PFSK-1 (cell line): Measurements from ENCODE around the gene C10orf62.

ENCODE experiments used
- POLR2AphosphoS5 ChIP-seq: IDR thresholded peaks from 2 replicates; pipeline ENCODE4 v1.6.1; 2012; ENCODE audit warnings: low read depth, mild to moderate bottlenecking, control low read depth, low read length, moderate library complexity
- SIN3A ChIP-seq: IDR thresholded peaks from 2 replicates; pipeline ENCODE4 v1.6.1; 2012; ENCODE audit warnings: mild to moderate bottlenecking, low read length, moderate library complexity, borderline replicate concordance; ENCODE audit not compliant: insufficient read depth
- TAF1 ChIP-seq: IDR thresholded peaks from 2 replicates; pipeline ENCODE4 v1.6.1; 2012; ENCODE audit warnings: low read length, control low read depth, borderline replicate concordance; ENCODE audit not compliant: insufficient read depth
- TF ChIP-seq, protein P1 (sequence below), 2 experiments: IDR thresholded peaks; 2 replicates each; pipeline versions ENCODE4 v1.6.1 to v1.8.0; 2011 to 2012; ENCODE audit warnings: low read depth in 2 of 2, low read length in 2 of 2, control low read depth in 1 of 2, inconsistent platforms in 1 of 2, mild to moderate bottlenecking in 1 of 2, moderate library complexity in 1 of 2; ENCODE audit not compliant: insufficient read depth in 1 of 2

DNA sequence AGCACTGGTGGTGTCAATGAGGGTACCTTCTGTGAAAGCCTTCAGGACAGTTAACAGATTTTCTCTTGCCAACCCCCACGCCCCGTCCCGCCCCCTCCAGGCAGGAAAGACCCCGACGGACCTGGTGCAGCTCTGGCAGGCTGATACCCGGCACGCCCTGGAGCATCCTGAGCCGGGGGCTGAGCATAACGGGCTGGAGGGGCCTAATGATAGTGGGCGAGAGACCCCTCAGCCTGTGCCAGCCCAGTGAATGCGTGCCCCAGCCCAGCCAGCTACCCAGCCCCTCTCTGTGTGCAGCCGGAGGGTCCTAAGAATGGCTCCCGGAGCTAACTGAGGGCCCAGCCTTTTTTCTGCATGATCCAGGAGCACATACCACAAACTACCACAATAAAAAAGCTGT is 6.0 kb upstream of the C10orf62 start:
- TF ChIP-seq TAF1: no peak
- no peak for TF ChIP-seq POLR2AphosphoS5
- TF ChIP-seq, protein P1, sequence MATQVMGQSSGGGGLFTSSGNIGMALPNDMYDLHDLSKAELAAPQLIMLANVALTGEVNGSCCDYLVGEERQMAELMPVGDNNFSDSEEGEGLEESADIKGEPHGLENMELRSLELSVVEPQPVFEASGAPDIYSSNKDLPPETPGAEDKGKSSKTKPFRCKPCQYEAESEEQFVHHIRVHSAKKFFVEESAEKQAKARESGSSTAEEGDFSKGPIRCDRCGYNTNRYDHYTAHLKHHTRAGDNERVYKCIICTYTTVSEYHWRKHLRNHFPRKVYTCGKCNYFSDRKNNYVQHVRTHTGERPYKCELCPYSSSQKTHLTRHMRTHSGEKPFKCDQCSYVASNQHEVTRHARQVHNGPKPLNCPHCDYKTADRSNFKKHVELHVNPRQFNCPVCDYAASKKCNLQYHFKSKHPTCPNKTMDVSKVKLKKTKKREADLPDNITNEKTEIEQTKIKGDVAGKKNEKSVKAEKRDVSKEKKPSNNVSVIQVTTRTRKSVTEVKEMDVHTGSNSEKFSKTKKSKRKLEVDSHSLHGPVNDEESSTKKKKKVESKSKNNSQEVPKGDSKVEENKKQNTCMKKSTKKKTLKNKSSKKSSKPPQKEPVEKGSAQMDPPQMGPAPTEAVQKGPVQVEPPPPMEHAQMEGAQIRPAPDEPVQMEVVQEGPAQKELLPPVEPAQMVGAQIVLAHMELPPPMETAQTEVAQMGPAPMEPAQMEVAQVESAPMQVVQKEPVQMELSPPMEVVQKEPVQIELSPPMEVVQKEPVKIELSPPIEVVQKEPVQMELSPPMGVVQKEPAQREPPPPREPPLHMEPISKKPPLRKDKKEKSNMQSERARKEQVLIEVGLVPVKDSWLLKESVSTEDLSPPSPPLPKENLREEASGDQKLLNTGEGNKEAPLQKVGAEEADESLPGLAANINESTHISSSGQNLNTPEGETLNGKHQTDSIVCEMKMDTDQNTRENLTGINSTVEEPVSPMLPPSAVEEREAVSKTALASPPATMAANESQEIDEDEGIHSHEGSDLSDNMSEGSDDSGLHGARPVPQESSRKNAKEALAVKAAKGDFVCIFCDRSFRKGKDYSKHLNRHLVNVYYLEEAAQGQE (IDR thresholded peaks at IDR 0.05; ENCODE audit: insufficient read depth in 1 of 2, low read depth in 2 of 2, low read length in 2 of 2): no peak
- no peak for TF ChIP-seq SIN3A
